ENCODE results near the gene FSTL4. TPM values are rescaled to one million over a fixed set of nuclear protein-coding genes. Genes with fewer than 3 reads are reported as not detected.

Gene FSTL4
- total and polyA plus RNA-seq, 2 of the 4 experiments (the other 2 are of a cell fraction) = 0.18 TPM; not detected in 1

DNA sequence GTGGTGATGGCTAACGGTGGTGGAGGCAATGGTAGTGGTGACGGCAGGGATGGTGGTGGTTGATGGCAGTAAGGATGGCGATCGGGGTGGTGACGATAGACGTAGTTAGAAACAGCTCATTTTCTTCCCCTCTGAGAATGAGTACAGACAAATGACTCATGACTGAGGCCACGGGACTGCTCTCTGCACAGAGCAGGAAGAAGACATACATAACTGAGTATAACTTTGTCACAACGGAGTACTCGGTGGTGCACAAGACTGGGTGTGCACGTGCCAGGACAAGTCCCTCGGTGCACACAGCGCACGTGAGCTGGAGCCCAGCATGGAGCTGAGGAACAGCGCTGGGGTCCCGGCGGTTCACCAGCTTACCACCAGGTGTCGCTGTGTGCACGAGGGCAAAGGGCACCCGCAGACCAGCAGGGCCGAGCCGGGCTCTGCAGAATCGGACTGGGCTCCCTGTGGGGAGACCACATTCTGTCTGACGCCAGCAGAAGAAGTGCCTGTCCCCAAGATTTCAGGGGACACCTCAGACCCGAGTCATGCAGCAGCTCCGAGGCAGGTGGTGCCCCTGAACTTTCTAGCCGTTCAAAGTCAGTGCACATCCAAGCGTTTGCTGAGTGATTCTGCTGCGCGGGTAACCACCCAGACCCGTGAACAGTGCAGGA lies 188.6 kb downstream of the FSTL4 start:
- 42% methylated on average over 13 of the region's 30 CpGs; no CpG with 5 or more reads in 1 of the 2 experiments for WGBS, 2 experiments (ENCODE audit: extremely low coverage in 2 of 2, insufficient read length in 1 of 2)
- H2BK20ac ChIP-seq (ENCODE audit: low read depth, low read length) = no peak overlapping the region
- H3K9me1 ChIP-seq (ENCODE audit: insufficient read depth, low read length) = no peaks in the 10 kb centered on the region
- no peak overlapping the region for H4K5ac ChIP-seq (ENCODE audit: low read depth, low read length)
- in situ Hi-C loops (cut with MboI; ENCODE audit: low sequenced_read_pairs) (loop anchor here (10.0 kb wide), 1 partner anchor 521 kb away; no protein-coding TSS in a partner anchor), intact Hi-C loops (cut with micrococcal nuclease) (loop anchor here (1.0 to 5.0 kb wide), 3 partner anchors 312 to 519 kb away; no protein-coding TSS in a partner anchor), dilution Hi-C loops (cut with HindIII; ENCODE audit: low sequenced_read_pairs, unreplicated experiment) (no loop called here)
- no peak overlapping the region for H3K23ac ChIP-seq (ENCODE audit: low read depth, low read length)
- no peak overlapping the region for H2AK5ac ChIP-seq (ENCODE audit: low read depth, low read length)
- TF ChIP-seq CTCF (conservative IDR thresholded peaks at IDR 0.05; ENCODE audit: low read depth, low read length) = peak; percentile 65
- TF ChIP-seq BHLHE40 (IDR thresholded peaks at IDR 0.05; ENCODE audit: low read depth, low read length) = peak; percentile 88
- TF ChIP-seq MAZ (IDR thresholded peaks at IDR 0.05; ENCODE audit: borderline replicate concordance, low read depth, low read length) = no peak
- no peak for TF ChIP-seq RFX5 (IDR thresholded peaks at IDR 0.05; ENCODE audit: low read depth, low read length)
- no peak for TF ChIP-seq MXI1 (IDR thresholded peaks at IDR 0.05; ENCODE audit: borderline replicate concordance, low read depth, low read length)
- TF ChIP-seq RAD21 (IDR thresholded peaks at IDR 0.05; ENCODE audit: low read length) = peak; percentile 47; the same call in 1 of the 2 replicates
- no peak for TF ChIP-seq POLR2A (IDR thresholded peaks at IDR 0.05; ENCODE audit: low read depth, low read length)
- peak; percentile 53 for TF ChIP-seq SMC3 (IDR thresholded peaks at IDR 0.05; ENCODE audit: low read depth, low read length)
- no peak for TF ChIP-seq CHD1 (IDR thresholded peaks at IDR 0.05; ENCODE audit: low read depth, low read length)
- H2BK15ac ChIP-seq (ENCODE audit: low read depth, low read length) = no peak overlapping the region
- peak overlapping the region; percentile 32 for H2AFZ ChIP-seq (replicated peaks; ENCODE audit: low read length, poor library complexity)
- H3K9ac ChIP-seq (ENCODE audit: low read depth, low read length) = no peak overlapping the region
- no peaks in the 10 kb centered on the region for H3K4me1 ChIP-seq (ENCODE audit: control insufficient read depth, insufficient read depth, low read length)
- no peak overlapping the region for H3K4me3 ChIP-seq (ENCODE audit: insufficient read depth, low read depth, low read length)
- H4K91ac ChIP-seq (ENCODE audit: insufficient read depth, low read depth, low read length) = no peak overlapping the region
- no peaks in the 10 kb centered on the region for H3K36me3 ChIP-seq (ENCODE audit: control insufficient read depth, insufficient read depth, low read length)
- ATAC-seq (ENCODE audit: low read depth) (peak; percentile 91), DNase-seq (peak; percentile 12)
- H2BK120ac ChIP-seq (ENCODE audit: low read depth, low read length) = no peak overlapping the region
- CTCF ChIA-PET = interaction anchor here (0.6 to 1.3 kb wide), 12 partner anchors 8 to 522 kb away, joined by 3 to 7 read pairs (median 3); no protein-coding TSS in a partner anchor
- no peak overlapping the region for H3K27ac ChIP-seq (ENCODE audit: insufficient read depth, low read length)
- no peak overlapping the region for H2AK9ac ChIP-seq (replicated peaks; ENCODE audit: low read depth, low read length, poor library complexity)
- H3K27me3 ChIP-seq (ENCODE audit: control insufficient read depth, insufficient read depth, low read length) = peaks cover 8% of the 10 kb centered on the region
- H2BK5ac ChIP-seq (ENCODE audit: low read depth, low read length, poor library complexity, severe bottlenecking) = no peak overlapping the region
- H3K18ac ChIP-seq (ENCODE audit: low read depth, low read length) = no peak overlapping the region
- no TSS peak for BruUV-seq (replicated peaks)
- no peak overlapping the region for H3K4ac ChIP-seq (ENCODE audit: low read depth, low read length)
- H3K56ac ChIP-seq (ENCODE audit: extremely low read depth, insufficient read depth, low read length) = no peak overlapping the region
- POLR2A ChIA-PET (ENCODE audit: unreplicated experiment) = no interaction called here
- H4K20me1 ChIP-seq (ENCODE audit: insufficient read depth, low read length) = no peaks in the 10 kb centered on the region
- H4K8ac ChIP-seq (ENCODE audit: low read depth in 2 of 2, low read length in 2 of 2) = no peak overlapping the region
- H3K4me2 ChIP-seq (ENCODE audit: low read depth, low read length) = peak overlapping the region; percentile 57
- H3K9me3 ChIP-seq (ENCODE audit: control insufficient read depth, insufficient read depth, low read length) = no peaks in the 10 kb centered on the region
- no peaks in the 10 kb centered on the region for H3K79me1 ChIP-seq (ENCODE audit: low read depth in 1 of 2, low read length in 2 of 2)
- no peak overlapping the region for H3K14ac ChIP-seq (replicated peaks; ENCODE audit: low read depth, low read length)

All from IMR-90 (cell line).